ENCODE data around the gene IL26.

GRCh38 chr12:68162374-68162773 is 63.2 kb downstream of the IL26 start:
- TF ChIP-seq CTCF (IDR thresholded peaks at IDR 0.05; ENCODE audit: low read depth, low read length, poor library complexity, severe bottlenecking), result no peak
- TF ChIP-seq EZH2phosphoT487 (IDR thresholded peaks at IDR 0.05; ENCODE audit: borderline replicate concordance, low read length), result no peak
